Measurements from ENCODE around the gene ANGPT4. TPM values are rescaled to one million over a fixed set of nuclear protein-coding genes. Genes with fewer than 3 reads are reported as not detected.
A peak's percentile ranks its signal among the peaks of the same experiment; 100 is the strongest.

The ANGPT4 gene
- total and polyA plus RNA-seq, 10 of the 15 experiments (the other 5 are each of a cell fraction or from before 2014, with no cell fraction given) = 0.01 to 0.16 TPM; not detected in 8

DNA sequence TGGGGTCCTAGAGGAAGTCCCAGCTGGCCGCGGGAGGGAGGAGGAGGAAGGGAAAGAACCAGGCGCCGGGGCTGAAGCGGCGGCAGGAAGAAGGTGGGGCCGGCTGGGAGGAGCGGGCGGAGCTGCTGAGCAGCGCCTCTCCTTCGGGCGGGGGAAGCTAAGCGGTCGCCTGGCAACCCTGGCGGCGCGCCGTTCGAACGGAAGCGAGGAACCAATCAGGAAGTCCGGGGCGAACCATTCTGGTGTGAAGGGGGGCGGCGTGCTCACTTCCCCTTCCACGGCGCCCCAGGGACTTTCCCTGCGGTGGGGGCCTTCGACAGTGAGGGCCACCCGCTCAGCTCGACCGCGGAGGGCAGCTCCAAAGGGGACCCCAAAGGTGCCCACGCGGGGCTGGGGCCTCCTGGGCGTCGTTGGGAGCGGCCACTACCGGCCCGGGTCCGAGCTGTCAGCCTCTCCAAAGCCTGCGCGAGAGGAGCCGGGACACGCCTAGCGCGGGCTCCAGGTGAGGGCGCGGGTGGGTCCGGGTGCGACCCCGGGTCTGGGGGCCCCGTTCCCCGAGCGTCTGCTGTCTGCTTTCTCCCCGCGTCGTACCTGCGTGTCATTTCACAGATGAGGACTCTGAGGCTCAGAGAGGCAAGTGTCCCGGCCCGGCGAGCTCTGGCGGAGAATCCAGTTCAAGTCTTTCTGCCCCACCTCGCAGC lies 82.5 kb downstream of the ANGPT4 start, which contains the start of gene FAM110A (continued):
- TF ChIP-seq POLR2A (IDR thresholded peaks at IDR 0.05; ENCODE audit: low read depth, low read length) (peak; percentile 81), ASH2L (IDR thresholded peaks at IDR 0.05; ENCODE audit: borderline replicate concordance, low read depth) (no peak), MTA2 (IDR thresholded peaks at IDR 0.05; ENCODE audit: low read depth) (no peak), NR2F1 (conservative IDR thresholded peaks at IDR 0.05) (peak; percentile 59; the same call in 1 of the 2 replicates), SMAD1 (IDR thresholded peaks at IDR 0.05; ENCODE audit: low read depth, partially characterized antibody) (no peak), NFYA (IDR thresholded peaks at IDR 0.05; ENCODE audit: borderline replicate concordance, low read depth, low read length) (no peak), NBN (IDR thresholded peaks at IDR 0.05) (0 out of 2 replicates have a peak, but pooled peaks have one; percentile 50), TAF1 (IDR thresholded peaks at IDR 0.05; ENCODE audit: borderline replicate concordance, low read depth, low read length) (peak; percentile 17; the same call in 1 of the 2 replicates), SUPT20H (IDR thresholded peaks at IDR 0.05; ENCODE audit: borderline replicate concordance, control insufficient read depth, low read depth, low read length) (no peak), CBX5 (IDR thresholded peaks at IDR 0.05; ENCODE audit: low read depth) (no peak), MXI1 (IDR thresholded peaks at IDR 0.05; ENCODE audit: low read depth, low read length) (peak; percentile 93), MYB (IDR thresholded peaks at IDR 0.05; ENCODE audit: borderline replicate concordance, low read depth, low read length) (no peak), SIN3A (IDR thresholded peaks at IDR 0.05; ENCODE audit: low read depth, low read length) (peak; percentile 93), HDAC6 (IDR thresholded peaks at IDR 0.05; ENCODE audit: unreplicated experiment) (no peak), ZNF24 (IDR thresholded peaks at IDR 0.05) (no peak), CEBPB (IDR thresholded peaks at IDR 0.05; ENCODE audit: borderline replicate concordance in 1 of 2, low read depth in 2 of 2, low read length in 2 of 2) (no peak), ZNF622 (IDR thresholded peaks at IDR 0.05) (no peak), STAT3 (IDR thresholded peaks at IDR 0.05; ENCODE audit: low read depth, low read length) (no peak)
- TF ChIP-seq, protein P1, sequence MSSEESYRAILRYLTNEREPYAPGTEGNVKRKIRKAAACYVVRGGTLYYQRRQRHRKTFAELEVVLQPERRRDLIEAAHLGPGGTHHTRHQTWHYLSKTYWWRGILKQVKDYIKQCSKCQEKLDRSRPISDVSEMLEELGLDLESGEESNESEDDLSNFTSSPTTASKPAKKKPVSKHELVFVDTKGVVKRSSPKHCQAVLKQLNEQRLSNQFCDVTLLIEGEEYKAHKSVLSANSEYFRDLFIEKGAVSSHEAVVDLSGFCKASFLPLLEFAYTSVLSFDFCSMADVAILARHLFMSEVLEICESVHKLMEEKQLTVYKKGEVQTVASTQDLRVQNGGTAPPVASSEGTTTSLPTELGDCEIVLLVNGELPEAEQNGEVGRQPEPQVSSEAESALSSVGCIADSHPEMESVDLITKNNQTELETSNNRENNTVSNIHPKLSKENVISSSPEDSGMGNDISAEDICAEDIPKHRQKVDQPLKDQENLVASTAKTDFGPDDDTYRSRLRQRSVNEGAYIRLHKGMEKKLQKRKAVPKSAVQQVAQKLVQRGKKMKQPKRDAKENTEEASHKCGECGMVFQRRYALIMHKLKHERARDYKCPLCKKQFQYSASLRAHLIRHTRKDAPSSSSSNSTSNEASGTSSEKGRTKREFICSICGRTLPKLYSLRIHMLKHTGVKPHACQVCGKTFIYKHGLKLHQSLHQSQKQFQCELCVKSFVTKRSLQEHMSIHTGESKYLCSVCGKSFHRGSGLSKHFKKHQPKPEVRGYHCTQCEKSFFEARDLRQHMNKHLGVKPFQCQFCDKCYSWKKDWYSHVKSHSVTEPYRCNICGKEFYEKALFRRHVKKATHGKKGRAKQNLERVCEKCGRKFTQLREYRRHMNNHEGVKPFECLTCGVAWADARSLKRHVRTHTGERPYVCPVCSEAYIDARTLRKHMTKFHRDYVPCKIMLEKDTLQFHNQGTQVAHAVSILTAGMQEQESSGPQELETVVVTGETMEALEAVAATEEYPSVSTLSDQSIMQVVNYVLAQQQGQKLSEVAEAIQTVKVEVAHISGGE (CRISPR knock-in tag; IDR thresholded peaks at IDR 0.05) = no peak
- TF ChIP-seq, protein P2, sequence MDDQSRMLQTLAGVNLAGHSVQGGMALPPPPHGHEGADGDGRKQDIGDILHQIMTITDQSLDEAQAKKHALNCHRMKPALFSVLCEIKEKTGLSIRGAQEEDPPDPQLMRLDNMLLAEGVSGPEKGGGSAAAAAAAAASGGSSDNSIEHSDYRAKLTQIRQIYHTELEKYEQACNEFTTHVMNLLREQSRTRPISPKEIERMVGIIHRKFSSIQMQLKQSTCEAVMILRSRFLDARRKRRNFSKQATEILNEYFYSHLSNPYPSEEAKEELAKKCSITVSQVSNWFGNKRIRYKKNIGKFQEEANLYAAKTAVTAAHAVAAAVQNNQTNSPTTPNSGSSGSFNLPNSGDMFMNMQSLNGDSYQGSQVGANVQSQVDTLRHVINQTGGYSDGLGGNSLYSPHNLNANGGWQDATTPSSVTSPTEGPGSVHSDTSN (IDR thresholded peaks at IDR 0.05; ENCODE audit: insufficient replicate concordance, low read depth, low read length) = no peak
- TF ChIP-seq, protein P3, sequence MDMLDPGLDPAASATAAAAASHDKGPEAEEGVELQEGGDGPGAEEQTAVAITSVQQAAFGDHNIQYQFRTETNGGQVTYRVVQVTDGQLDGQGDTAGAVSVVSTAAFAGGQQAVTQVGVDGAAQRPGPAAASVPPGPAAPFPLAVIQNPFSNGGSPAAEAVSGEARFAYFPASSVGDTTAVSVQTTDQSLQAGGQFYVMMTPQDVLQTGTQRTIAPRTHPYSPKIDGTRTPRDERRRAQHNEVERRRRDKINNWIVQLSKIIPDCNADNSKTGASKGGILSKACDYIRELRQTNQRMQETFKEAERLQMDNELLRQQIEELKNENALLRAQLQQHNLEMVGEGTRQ (IDR thresholded peaks at IDR 0.05; ENCODE audit: borderline replicate concordance, low read depth, low read length) = no peak
- TF ChIP-seq, protein P4, sequence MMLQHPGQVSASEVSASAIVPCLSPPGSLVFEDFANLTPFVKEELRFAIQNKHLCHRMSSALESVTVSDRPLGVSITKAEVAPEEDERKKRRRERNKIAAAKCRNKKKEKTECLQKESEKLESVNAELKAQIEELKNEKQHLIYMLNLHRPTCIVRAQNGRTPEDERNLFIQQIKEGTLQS (IDR thresholded peaks at IDR 0.05; ENCODE audit: borderline replicate concordance, extremely low read depth, low read depth, low read length) = no peak
- TF ChIP-seq, protein P5, sequence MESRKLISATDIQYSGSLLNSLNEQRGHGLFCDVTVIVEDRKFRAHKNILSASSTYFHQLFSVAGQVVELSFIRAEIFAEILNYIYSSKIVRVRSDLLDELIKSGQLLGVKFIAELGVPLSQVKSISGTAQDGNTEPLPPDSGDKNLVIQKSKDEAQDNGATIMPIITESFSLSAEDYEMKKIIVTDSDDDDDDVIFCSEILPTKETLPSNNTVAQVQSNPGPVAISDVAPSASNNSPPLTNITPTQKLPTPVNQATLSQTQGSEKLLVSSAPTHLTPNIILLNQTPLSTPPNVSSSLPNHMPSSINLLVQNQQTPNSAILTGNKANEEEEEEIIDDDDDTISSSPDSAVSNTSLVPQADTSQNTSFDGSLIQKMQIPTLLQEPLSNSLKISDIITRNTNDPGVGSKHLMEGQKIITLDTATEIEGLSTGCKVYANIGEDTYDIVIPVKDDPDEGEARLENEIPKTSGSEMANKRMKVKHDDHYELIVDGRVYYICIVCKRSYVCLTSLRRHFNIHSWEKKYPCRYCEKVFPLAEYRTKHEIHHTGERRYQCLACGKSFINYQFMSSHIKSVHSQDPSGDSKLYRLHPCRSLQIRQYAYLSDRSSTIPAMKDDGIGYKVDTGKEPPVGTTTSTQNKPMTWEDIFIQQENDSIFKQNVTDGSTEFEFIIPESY (IDR thresholded peaks at IDR 0.05) = no peak
